H9 (cell line): ENCODE measurements around the gene ARRB1. TPM values are rescaled to one million over a fixed set of nuclear protein-coding genes. Genes with fewer than 3 reads are reported as not detected.

ENCODE experiments used
- DNase-seq: peaks from one replicate; pipeline ENCODE4 v3.0.0-alpha.2; 2017
- H2AFZ ChIP-seq: one replicate; pipeline ENCODE4 v1.6.1; 2013; ENCODE audit warnings: mild to moderate bottlenecking, low read length, control low read depth, moderate library complexity
- H2AK5ac ChIP-seq: 2 replicates; pipeline ENCODE4 v1.6.1; 2013; ENCODE audit warnings: low read length, control low read depth, mixed read lengths; ENCODE audit not compliant: insufficient read length
- H2BK120ac ChIP-seq: one replicate; pipeline ENCODE4 v1.6.1; 2013; ENCODE audit warnings: low read depth, mild to moderate bottlenecking, low read length, control low read depth, inconsistent platforms; ENCODE audit not compliant: poor library complexity, severe bottlenecking
- H2BK12ac ChIP-seq: 2 replicates; pipeline ENCODE4 v1.6.1; 2013; ENCODE audit warnings: low read length, control low read depth, mixed read lengths, low read depth; ENCODE audit not compliant: insufficient read length
- H2BK15ac ChIP-seq: 2 replicates; pipeline ENCODE4 v1.6.1; 2013; ENCODE audit warnings: low read depth, low read length, control low read depth
- H2BK20ac ChIP-seq: one replicate; pipeline ENCODE4 v1.6.1; 2013; ENCODE audit warnings: low read depth, mild to moderate bottlenecking, low read length, control low read depth, inconsistent platforms; ENCODE audit not compliant: poor library complexity, severe bottlenecking
- H2BK5ac ChIP-seq: 2 replicates; pipeline ENCODE4 v1.6.1; 2013; ENCODE audit warnings: low read length, control low read depth, mixed read lengths; ENCODE audit not compliant: insufficient read length
- H3K14ac ChIP-seq: 2 replicates; pipeline ENCODE4 v1.6.1; 2013; ENCODE audit warnings: low read length, control low read depth; ENCODE audit not compliant: insufficient read depth
- H3K18ac ChIP-seq: 2 replicates; pipeline ENCODE4 v1.6.1; 2013; ENCODE audit warnings: low read depth, mild to moderate bottlenecking, mixed read lengths, low read length, control low read depth; ENCODE audit not compliant: insufficient read length
- H3K23ac ChIP-seq: 2 replicates; pipeline ENCODE4 v1.6.1; 2013; ENCODE audit warnings: low read length, control low read depth, mixed read lengths, low read depth; ENCODE audit not compliant: insufficient read length
- H3K23me2 ChIP-seq: 2 replicates; pipeline ENCODE4 v1.6.1; 2013; ENCODE audit warnings: low read depth, mild to moderate bottlenecking, mixed read lengths, low read length, control low read depth; ENCODE audit not compliant: insufficient read length, poor library complexity, severe bottlenecking
- H3K27ac ChIP-seq: 2 replicates; pipeline ENCODE4 v1.5.1; 2013; ENCODE audit warnings: low read length, control low read depth, mixed read lengths, low read depth; ENCODE audit not compliant: insufficient read length
- H3K27me3 ChIP-seq: 2 replicates; pipeline ENCODE4 v1.6.1; 2013; ENCODE audit warnings: low read length, control low read depth, inconsistent platforms; ENCODE audit not compliant: insufficient read depth
- H3K4ac ChIP-seq: 2 replicates; pipeline ENCODE4 v1.6.1; 2013; ENCODE audit warnings: low read depth, mild to moderate bottlenecking, control low read depth, inconsistent platforms, low read length, moderate library complexity
- H3K4me1 ChIP-seq: 2 replicates; pipeline ENCODE4 v1.6.1; 2013; ENCODE audit warnings: low read length, control low read depth, inconsistent platforms; ENCODE audit not compliant: insufficient read depth
- H3K4me2 ChIP-seq: 2 replicates; pipeline ENCODE4 v1.6.1; 2013; ENCODE audit warnings: low read length, control low read depth, mixed read lengths; ENCODE audit not compliant: insufficient read length, insufficient read depth
- H3K56ac ChIP-seq: 2 replicates; pipeline ENCODE4 v1.6.1; 2013; ENCODE audit warnings: low read depth, mild to moderate bottlenecking, mixed read lengths, low read length, control low read depth; ENCODE audit not compliant: insufficient read length
- H3K79me1 ChIP-seq: 2 replicates; pipeline ENCODE4 v1.6.1; 2013; ENCODE audit warnings: low read depth, mild to moderate bottlenecking, moderate library complexity, low read length, control low read depth, inconsistent platforms; ENCODE audit not compliant: insufficient read depth, poor library complexity, severe bottlenecking
- H3K79me2 ChIP-seq: 2 replicates; pipeline ENCODE4 v1.6.1; 2013; ENCODE audit warnings: low read length, control low read depth, inconsistent platforms; ENCODE audit not compliant: insufficient read depth
- H3K9ac ChIP-seq: 2 replicates; pipeline ENCODE4 v1.6.1; 2013; ENCODE audit warnings: low read length, control low read depth, mixed read lengths; ENCODE audit not compliant: insufficient read length; ENCODE audit errors: extremely low read depth
- H3K9me3 ChIP-seq: one replicate; pipeline ENCODE4 v1.6.1; 2013; ENCODE audit warnings: low read depth, low read length, inconsistent platforms; ENCODE audit not compliant: control insufficient read depth
- H3T11ph ChIP-seq: one replicate; pipeline ENCODE4 v1.6.1; 2013; ENCODE audit warnings: mild to moderate bottlenecking, low read length, control low read depth, inconsistent platforms
- H4K20me1 ChIP-seq: one replicate; pipeline ENCODE4 v1.6.1; 2013; ENCODE audit not compliant: control insufficient read depth, insufficient read length, insufficient read depth
- H4K5ac ChIP-seq: 2 replicates; pipeline ENCODE4 v1.6.1; 2013; ENCODE audit warnings: low read depth, mild to moderate bottlenecking, mixed read lengths, low read length, control low read depth; ENCODE audit not compliant: insufficient read length
- H4K8ac ChIP-seq: replicated peaks from 2 replicates; pipeline ENCODE4 v1.6.1; 2013; ENCODE audit warnings: low read length, control low read depth, mixed read lengths, low read depth; ENCODE audit not compliant: insufficient read length
- H4K91ac ChIP-seq: 2 replicates; pipeline ENCODE4 v1.6.1; 2013; ENCODE audit warnings: low read depth, mild to moderate bottlenecking, moderate library complexity, mixed read lengths, low read length, control low read depth; ENCODE audit not compliant: insufficient read length
- H3K27ac Mint-ChIP-seq, 3 experiments: 2 replicates in 2 of 3; 3 replicates in 1 of 3; pipeline ENCODE4 v1.8.0; 2020 to 2021; ENCODE audit warnings: mixed read lengths in 3 of 3, mild to moderate bottlenecking in 1 of 3, moderate library complexity in 1 of 3
- H3K27me3 Mint-ChIP-seq: 2 replicates; pipeline ENCODE4 v1.8.0; 2021; ENCODE audit warnings: low read depth, mild to moderate bottlenecking, moderate library complexity, mixed read lengths
- H3K36me3 Mint-ChIP-seq, 3 experiments: 2 replicates in 2 of 3; 3 replicates in 1 of 3; pipeline ENCODE4 v1.8.0; 2020 to 2021; ENCODE audit warnings: low read depth in 3 of 3, mixed read lengths in 3 of 3; ENCODE audit not compliant: insufficient read depth in 1 of 3
- H3K4me1 Mint-ChIP-seq, 2 experiments: 2 replicates each; pipeline ENCODE4 v1.8.0; 2020; ENCODE audit warnings: mixed read lengths in 2 of 2
- H3K4me3 Mint-ChIP-seq, 2 experiments: 2 replicates in 1 of 2; 3 replicates in 1 of 2; pipeline ENCODE4 v1.8.0; 2020 to 2021; ENCODE audit warnings: mild to moderate bottlenecking in 2 of 2, mixed read lengths in 2 of 2, moderate library complexity in 1 of 2
- H3K9me3 Mint-ChIP-seq, 2 experiments: 2 replicates in 1 of 2; 3 replicates in 1 of 2; pipeline ENCODE4 v1.8.0; 2020; ENCODE audit warnings: mild to moderate bottlenecking in 2 of 2, mixed read lengths in 2 of 2, moderate library complexity in 1 of 2
- CTCF ChIP-seq: fragments of 200-600 bp; sonication (generic); conservative IDR thresholded peaks from 3 replicates; pipeline ENCODE4 v1.8.0; 2021; ENCODE audit warnings: antibody characterized with exemption, mild to moderate bottlenecking
- WGBS: extraction: QIAGEN DNeasy Blood & Tissue Kit; methylation state at CpG from one replicate; pipeline ENCODE4 v1.1.7; 2013; ENCODE audit warnings: missing lambda C conversion rate, low lambda C conversion rate, mixed read lengths; ENCODE audit not compliant: insufficient read length; ENCODE audit errors: extremely low coverage; 5-methylcytosine and 5-hydroxymethylcytosine counted together
- total RNA-seq: library from RNA; stranded (reverse); gene quantifications from 2 replicates; pipeline ENCODE4 v1.2.1, GENCODE V29; 2021

Gene ARRB1
- total RNA-seq, 1 experiment from 2014 or later, result 20.6 TPM

GRCh38 chr11:75313513-75314272 is 37.8 kb downstream of the ARRB1 start:
- H3K23me2 ChIP-seq, result no peaks in the 10 kb centered on the region
- no peak overlapping the region for H3K14ac ChIP-seq
- no peak overlapping the region for H3K27ac ChIP-seq
- H3K4me1 ChIP-seq, result no peaks in the 10 kb centered on the region
- H3K79me2 ChIP-seq, result no peaks in the 10 kb centered on the region
- Mint-ChIP-seq H3K9me3 (peaks cover 0 to 4% of the 10 kb centered on the region in 2 experiments; a peak in 2 of 5 replicates), H3K36me3 (peaks cover 0 to 5% (median 0%) of the 10 kb centered on the region in 3 experiments; a peak in 2 of 7 replicates), H3K4me3 (no peak overlapping the region), H3K27ac (peak overlapping the region in 2 of 3 experiments; percentile 53 to 79; a peak in 3 of 7 replicates), H3K4me1 (peaks cover 10 to 15% of the 10 kb centered on the region in 2 experiments; a peak in 3 of 4 replicates), H3K27me3 (no peaks in the 10 kb centered on the region)
- H3K9me3 ChIP-seq, result no peaks in the 10 kb centered on the region
- no peak overlapping the region for H3K18ac ChIP-seq
- no CpG with 5 or more reads among the region's 8 CpGs for WGBS
- no peaks in the 10 kb centered on the region for H3K79me1 ChIP-seq
- H3K4ac ChIP-seq, result no peak overlapping the region
- H3K56ac ChIP-seq, result no peak overlapping the region
- no peak overlapping the region for H3T11ph ChIP-seq
- no peak overlapping the region for H2BK20ac ChIP-seq
- H4K5ac ChIP-seq, result no peak overlapping the region
- no peak overlapping the region for H2BK5ac ChIP-seq
- no peak overlapping the region for H4K8ac ChIP-seq
- no peak overlapping the region for H2AFZ ChIP-seq
- H2BK120ac ChIP-seq, result no peak overlapping the region
- no peaks in the 10 kb centered on the region for H3K27me3 ChIP-seq
- H4K91ac ChIP-seq, result no peak overlapping the region
- no peak overlapping the region for H3K23ac ChIP-seq
- H2BK12ac ChIP-seq, result no peak overlapping the region
- H2AK5ac ChIP-seq, result no peak overlapping the region
- H2BK15ac ChIP-seq, result no peak overlapping the region
- no peak overlapping the region for H3K9ac ChIP-seq
- DNase-seq, result no peak
- H3K4me2 ChIP-seq, result no peak overlapping the region
- H4K20me1 ChIP-seq, result peaks cover 3% of the 10 kb centered on the region
- TF ChIP-seq CTCF, result no peak
